ENCODE results near the gene SMIM36.
"Not testable (repeated sequence)": the region's sequence is repeated elsewhere in the genome, so short reads cannot be mapped to it uniquely, and the experiment has no call there.

The SMIM36 gene

DNA sequence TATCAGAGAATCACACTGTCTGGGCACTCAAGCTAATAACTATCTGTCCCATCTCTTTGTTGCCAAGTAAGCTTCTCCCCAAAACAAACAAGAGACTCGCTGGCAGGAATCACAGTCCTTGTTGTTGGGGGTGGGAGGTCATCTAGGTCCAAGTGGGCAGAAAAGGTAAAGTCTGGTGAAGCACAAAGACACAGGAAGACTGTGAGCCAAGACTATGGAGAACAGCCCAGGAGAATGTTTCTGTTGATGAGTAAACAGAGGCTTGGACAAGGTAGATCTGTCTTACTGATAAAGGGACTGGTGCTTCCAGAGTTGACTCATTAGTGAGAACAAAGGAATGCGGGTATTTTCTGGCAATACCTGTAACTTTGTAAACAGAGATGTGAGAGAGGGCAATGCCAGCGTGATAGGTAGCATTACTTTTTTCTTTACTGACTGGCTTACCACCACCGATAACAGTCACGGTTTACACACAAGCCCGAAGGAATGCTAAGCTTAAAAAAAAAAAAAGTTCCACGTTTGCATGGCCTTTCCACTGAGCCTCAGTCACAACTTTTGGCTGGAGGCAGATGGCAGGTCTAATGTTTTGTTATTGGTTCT lies 78.1 kb downstream of the SMIM36 start:
- H3K4me3 ChIP-seq (ENCODE audit: low read depth, low read length) = no peak overlapping the region
- ChIA-PET CTCF (interaction anchor here (0.6 to 2.7 kb wide), 2 partner anchors 11 to 86 kb away, joined by 3 to 10 read pairs; partner anchors contain the start of gene MMD), POLR2A (interaction anchor here (0.7 kb wide), 1 partner anchor 15 kb away, joined by 3 read pairs; no protein-coding TSS in a partner anchor)
- TF ChIP-seq, protein P1, sequence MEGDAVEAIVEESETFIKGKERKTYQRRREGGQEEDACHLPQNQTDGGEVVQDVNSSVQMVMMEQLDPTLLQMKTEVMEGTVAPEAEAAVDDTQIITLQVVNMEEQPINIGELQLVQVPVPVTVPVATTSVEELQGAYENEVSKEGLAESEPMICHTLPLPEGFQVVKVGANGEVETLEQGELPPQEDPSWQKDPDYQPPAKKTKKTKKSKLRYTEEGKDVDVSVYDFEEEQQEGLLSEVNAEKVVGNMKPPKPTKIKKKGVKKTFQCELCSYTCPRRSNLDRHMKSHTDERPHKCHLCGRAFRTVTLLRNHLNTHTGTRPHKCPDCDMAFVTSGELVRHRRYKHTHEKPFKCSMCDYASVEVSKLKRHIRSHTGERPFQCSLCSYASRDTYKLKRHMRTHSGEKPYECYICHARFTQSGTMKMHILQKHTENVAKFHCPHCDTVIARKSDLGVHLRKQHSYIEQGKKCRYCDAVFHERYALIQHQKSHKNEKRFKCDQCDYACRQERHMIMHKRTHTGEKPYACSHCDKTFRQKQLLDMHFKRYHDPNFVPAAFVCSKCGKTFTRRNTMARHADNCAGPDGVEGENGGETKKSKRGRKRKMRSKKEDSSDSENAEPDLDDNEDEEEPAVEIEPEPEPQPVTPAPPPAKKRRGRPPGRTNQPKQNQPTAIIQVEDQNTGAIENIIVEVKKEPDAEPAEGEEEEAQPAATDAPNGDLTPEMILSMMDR (IDR thresholded peaks at IDR 0.05; ENCODE audit: insufficient read depth, low read length, missing control alignments) = no peak
- no peak for DNase-seq (ENCODE audit: low read depth, low spot score)

DNA sequence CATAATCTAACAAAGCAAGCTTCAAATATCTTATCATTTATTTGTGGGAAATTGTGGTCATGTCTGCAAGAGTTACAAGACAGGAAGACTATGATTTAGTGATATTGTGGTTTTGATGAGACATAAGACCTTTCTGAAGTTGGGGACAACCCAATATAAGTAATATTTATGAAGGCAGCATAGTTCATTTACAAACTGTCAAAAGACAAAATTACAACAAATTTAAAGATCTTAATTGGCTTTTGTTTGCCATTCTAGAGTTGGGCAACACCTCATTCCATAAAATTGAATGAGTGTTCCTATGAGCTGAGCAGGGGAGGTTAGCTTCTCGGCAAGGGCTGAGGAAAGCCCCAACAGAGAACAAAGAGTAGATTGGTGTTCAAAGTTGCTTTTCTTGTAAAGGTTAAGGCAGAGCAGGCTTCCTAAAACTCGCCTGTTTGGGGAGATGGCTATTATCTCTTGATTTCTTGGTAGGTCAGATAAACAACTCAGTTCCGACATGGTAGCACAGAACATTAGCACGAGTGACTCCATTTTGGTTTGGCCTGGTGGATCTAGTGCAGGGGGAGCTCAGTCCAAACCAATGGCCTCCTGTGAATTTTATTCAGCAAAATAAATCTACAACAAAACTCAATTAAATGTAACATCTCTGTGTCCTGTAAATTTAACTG lies 78.8 kb downstream of the SMIM36 start:
- CTCF ChIA-PET = interaction anchor here (0.6 kb wide), 1 partner anchor 85 kb away, joined by 3 read pairs; no protein-coding TSS in a partner anchor
- DNase-seq (ENCODE audit: low read depth, low spot score) = no peak
- POLR2A ChIA-PET = no interaction called here
- no peak overlapping the region for H3K4me3 ChIP-seq (ENCODE audit: low read depth, low read length)
- TF ChIP-seq, protein P1 (IDR thresholded peaks at IDR 0.05; ENCODE audit: insufficient read depth, low read length, missing control alignments) = no peak

DNA sequence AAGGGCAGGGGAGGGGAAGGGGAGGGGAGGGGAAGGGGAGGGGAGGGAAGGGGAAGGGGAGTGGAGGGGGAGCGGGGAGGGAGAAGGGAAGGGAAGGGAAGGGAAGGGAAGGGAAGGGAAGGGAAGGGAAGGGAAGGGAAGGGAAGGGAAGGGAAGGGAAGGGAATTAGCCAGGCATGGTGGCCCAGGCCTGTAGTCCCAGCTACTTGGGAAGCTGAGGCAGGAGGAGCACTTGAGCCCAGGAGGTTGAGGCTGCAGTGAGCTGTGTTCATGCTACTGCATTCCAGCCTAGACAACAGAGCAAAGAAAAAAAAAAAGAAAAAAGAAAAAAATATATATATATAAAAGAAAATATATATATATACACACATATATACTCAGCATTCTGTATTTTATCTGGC lies 79.3 kb downstream of the SMIM36 start:
- H3K4me3 ChIP-seq (ENCODE audit: low read depth, low read length); CTCF ChIA-PET; POLR2A ChIA-PET; DNase-seq (ENCODE audit: low read depth, low spot score): not testable (repeated sequence)

DNA sequence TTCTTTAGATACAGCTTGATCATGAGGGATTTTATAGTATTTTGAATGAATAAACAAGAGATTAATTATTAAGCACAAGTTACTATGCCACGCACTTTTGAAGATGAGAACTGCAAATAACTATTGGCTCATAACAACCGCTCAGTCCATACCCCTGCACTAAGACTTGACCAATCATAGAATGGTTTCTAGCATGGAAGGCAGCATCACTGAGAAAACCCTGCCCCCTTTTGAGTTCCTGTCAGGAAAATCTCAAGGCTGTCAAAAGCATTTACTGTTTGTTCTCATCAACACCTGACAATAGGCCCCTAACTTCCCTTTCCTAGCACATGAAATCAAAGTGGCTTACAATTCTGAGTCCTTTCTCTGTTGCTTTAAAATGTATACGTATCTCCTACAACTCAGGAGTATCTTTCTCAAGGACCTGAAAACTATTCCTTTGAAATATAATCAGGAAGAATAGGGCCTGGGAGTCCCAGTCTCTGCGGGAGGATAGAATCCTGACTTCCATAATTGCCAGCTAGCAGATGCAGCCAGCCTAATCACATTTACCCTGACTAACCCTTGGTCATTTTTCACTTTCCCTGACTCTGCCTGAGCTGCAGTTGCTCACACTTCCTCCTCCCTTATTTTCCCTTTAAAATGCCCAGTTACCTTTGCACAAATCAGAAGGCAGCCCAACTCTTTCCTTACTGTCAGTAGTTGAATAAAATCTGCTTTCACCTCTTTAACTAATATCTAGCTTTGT lies 80.5 kb downstream of the SMIM36 start:
- TF ChIP-seq, protein P1 (IDR thresholded peaks at IDR 0.05; ENCODE audit: insufficient read depth, low read length, missing control alignments) = no peak
- DNase-seq (ENCODE audit: low read depth, low spot score) = no peak
- ChIA-PET CTCF (no interaction called here), POLR2A (no interaction called here)
- no peak overlapping the region for H3K4me3 ChIP-seq (ENCODE audit: low read depth, low read length)

DNA sequence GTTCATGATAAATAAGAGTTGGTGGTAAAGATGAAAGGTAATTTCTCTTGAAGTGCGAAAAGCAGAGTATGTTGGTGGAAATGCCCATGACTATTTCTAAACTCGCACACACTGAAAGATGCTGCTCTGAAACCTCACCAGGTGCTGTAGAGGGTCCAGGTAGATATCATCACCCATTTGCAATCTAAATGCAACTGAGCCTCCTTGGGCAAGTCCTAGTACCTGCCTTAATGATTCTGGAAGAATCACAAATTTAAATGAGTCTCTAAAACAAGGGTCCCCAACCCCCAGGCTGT lies 83.7 kb downstream of the SMIM36 start:
- TF ChIP-seq, protein P1 (IDR thresholded peaks at IDR 0.05; ENCODE audit: insufficient read depth, low read length, missing control alignments) = no peak
- no peak overlapping the region for H3K4me3 ChIP-seq (ENCODE audit: low read depth, low read length)
- CTCF ChIA-PET = no interaction called here
- no peak for DNase-seq (ENCODE audit: low read depth, low spot score)
- POLR2A ChIA-PET = no interaction called here

DNA sequence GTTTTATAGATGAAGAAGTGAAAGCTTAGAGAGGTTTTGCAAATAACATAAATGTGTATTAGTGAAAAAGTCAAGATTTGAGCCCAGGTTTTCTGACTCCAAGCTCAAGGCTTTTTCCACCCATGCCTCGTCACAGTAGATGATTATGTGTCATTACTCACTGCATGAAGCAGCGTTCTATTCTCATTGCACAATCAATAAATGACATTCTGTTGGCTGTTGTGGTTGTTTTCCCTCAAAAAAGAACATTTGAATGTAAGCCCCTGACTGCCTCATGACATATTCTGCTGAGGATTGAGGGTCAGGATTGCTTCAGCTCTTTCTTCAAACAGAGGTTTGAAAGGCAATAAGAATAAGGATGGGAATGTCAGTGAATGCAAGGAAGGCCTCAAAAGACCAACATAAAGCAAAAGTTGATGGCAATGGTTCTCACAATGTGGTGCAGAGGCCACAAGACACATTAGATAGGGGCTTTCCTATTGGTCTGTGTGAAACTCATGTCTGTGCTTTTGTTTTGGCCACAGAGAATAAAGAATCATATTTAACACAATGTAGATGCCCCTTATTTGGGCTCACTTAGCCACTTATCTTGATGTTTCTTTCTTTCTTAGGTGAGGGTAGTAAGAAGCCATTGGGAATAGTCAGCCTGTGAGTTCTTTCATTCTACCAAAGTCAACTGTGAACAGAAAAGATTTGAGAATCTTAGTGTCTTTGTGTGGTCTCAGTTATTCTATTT lies 84.2 kb downstream of the SMIM36 start:
- DNase-seq (ENCODE audit: low read depth, low spot score) = no peak
- CTCF ChIA-PET = no interaction called here
- H3K4me3 ChIP-seq (ENCODE audit: low read depth, low read length) = no peak overlapping the region
- POLR2A ChIA-PET = no interaction called here
- TF ChIP-seq, protein P1 (IDR thresholded peaks at IDR 0.05; ENCODE audit: insufficient read depth, low read length, missing control alignments) = no peak
